Stimulated activated CD8-positive, alpha-beta memory T cell treated with anti-CD3 and anti-CD28 coated beads, Interleukin-2, amount 100 ng/mL, for 48 hours (primary cell): ENCODE data around the gene OR6B2.
"Not testable (repeated sequence)": the region's sequence is repeated elsewhere in the genome, so short reads cannot be mapped to it uniquely, and the experiment has no call there.

Experiments used
- DNase-seq, 2 donors: peaks; one replicate each; pipeline ENCODE4 v3.0.0-alpha.2; 2020; ENCODE audit warnings: low read depth in 2 of 2

Gene OR6B2

DNA sequence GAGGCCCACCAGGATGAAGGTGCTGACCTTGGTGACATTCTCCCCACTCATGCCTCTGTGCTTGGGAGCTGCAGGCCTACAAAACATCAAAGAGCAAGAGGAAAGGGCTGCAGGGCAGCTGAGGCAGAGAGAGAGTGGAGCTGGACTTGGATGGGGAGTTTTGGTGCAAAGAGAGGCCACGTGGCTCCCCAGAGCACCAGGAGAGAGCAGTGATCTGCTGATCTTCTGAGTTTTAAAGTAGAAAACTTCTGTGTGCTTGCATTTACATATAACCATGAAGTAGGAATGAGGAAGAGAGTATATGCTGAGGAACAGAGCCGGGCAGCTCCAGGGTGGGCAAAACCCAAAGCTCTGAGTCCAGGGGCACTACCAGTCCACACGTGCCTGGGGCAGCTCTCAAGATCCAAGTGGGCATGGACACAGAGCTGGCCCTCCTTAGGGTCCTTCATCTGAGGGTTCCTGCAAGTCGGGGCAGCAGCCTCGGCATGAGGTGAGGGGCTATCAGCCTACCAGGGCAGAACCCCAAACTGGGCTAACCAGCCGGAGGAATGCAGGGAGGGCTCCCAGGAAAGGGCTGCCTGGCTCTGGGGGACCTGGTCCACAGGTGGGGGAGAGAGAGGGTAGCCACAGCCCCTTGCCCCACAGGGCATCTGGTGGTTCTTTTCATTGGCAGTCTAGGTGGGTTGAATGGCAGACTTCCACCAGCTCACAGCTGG, at the start of gene OR6B2:
TSS of gene OR6B2 (minus strand) at position 51 of the 716 bp plus-strand sequence. CDS start at position 51, 0 bp downstream.
- DNase-seq: no peak

DNA sequence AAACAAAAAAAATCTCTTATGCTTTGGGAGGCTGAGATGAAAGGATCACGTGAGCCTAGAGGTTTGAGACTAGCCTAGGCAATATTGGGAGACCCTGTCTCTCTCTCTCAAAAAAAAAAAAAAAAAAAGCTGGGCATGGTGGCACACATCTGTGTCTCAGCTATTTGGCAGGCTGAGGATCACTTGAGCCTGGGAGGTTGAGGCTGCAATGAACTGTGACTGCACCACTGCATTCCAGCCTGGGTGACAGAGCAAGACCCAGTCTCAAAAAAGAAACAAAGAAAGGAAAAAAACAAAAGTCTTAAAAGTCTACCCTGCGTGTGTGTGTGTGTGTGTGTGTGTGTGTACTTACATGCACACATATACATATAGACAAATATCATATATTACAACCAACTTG, 48.4 kb upstream of the OR6B2 start:
- no peak for DNase-seq

DNA sequence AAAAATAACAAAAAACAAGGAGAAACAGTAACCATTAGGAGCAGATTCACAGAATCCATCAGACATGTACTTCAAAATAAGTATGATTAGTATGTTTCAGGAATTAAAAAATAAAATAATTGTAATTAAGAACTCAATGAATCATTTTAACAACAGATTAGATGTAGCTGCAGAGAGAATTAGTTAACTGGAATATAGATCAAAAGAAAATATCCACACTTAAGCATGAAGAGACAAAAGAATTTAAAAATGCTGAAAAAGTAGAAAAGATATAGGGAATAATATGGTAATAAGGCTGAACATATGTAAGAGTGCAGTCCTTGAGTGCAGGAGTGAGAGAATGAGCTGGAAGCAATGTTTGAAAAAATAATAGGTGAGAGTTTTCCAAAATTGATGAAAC, 47.2 kb upstream of the OR6B2 start:
- no peak for DNase-seq

DNA sequence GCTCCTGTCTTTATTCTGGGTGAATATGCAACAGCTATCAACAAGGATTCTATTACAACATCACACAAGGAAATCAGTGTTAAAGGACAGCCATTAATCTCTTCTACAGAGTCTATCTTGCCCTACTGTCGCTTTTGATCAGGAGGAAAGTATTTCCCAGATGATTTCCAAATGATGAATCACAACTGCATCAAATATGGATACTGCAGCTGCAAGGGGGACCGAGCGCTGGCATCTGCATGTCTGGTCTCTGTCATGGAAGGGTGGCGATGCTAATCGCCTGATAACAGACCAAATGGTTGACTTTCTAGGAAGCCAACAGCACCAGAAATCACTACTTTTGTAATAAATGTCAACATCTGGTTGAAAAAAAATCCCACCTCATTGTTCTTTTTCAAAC, 44.3 kb upstream of the OR6B2 start:
- no peak for DNase-seq

DNA sequence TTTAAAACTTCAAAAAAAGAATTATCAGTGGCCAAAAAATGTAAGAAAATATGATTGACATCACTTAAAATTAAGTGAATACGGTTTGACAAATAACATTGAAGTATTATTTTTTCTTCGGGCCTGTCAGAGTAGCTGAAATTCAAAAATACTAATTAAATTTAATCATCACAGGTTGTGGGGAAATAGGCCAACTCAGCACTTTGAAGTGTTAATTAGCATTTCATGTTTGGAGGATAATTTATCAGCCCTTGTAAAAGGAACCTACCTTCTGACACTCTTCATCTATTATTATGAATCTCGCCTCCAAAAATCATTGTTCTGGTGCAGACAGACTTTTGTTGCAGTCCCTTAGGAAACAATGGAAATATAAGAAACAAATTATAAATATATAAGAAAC, 40.7 kb upstream of the OR6B2 start:
- no peak for DNase-seq

DNA sequence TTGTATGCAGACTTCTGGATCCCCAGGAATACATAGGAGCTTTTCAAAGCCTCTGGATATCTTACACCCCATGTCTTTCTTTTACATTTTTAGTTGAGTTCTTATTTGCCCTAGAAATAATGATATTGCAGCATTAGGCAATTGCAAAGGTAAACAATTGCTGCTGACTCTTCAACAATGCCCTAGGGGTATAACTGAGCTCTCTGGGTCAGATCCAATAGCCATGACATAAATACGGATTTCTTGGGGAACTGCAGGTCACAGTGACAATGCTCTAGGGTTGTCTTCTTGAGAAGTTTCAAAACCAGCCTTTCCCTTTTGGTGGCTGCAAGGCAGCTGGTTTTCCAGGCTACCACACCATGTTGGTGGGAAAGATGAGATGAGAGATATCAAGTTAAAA, 39.6 kb upstream of the OR6B2 start:
- DNase-seq: no peak

DNA sequence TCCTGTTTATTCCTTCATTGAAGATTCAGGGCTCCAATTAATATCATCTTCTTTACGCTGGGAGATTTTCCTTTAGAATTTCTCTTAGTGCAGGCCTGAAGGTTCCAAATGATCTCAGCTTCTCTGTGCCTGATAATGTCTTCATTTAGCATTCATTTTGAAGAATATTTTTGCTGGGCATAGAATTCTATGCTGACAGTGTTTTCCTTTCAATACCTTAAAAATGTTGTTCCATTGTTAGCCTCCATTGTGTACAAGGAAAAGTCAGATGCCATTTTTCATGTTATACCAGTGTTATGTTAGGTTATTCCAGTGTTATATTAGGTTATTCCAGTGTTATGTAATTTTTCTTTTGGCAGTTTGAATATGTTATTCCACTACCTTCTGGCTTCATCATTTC, 38.0 kb upstream of the OR6B2 start:
- no peak for DNase-seq

DNA sequence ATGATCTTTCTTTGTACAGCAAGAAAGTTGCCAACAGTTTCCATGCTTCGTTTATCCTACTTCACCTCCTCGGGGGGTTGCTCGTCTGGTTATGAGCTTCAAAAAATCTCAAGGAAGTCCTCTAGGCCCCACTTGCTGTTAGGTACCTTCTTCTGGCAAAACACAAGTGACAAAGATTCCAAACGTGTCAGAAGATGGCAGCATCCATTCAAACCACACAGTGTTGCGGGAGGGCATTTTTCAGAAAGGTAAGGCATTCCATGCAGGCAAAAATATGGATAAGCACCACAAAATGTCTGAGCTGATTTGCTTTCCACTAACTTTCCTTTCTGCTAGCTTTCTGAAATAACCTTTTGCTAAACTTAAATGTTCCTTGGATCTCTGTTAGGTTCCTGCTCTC, 36.3 kb upstream of the OR6B2 start:
- no peak for DNase-seq

DNA sequence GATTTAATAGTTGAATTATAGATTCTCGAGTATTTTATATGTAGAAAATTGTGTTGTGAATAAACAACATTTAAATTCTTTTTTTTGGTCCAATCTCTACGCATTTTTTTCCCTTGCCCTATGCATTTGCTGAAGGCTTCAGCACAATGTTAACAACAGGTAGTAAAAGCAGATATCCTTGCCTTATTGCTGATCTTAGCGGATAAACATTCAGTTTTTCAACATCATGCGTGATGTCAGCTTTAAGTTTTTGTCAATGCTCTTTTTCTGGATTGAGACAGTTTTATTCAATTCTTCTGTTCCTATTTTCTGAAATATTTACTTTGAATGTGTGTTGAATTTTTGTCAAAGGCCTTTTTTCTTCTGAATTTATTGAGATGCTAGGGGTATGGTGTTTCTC, 34.7 kb upstream of the OR6B2 start:
- no peak for DNase-seq

DNA sequence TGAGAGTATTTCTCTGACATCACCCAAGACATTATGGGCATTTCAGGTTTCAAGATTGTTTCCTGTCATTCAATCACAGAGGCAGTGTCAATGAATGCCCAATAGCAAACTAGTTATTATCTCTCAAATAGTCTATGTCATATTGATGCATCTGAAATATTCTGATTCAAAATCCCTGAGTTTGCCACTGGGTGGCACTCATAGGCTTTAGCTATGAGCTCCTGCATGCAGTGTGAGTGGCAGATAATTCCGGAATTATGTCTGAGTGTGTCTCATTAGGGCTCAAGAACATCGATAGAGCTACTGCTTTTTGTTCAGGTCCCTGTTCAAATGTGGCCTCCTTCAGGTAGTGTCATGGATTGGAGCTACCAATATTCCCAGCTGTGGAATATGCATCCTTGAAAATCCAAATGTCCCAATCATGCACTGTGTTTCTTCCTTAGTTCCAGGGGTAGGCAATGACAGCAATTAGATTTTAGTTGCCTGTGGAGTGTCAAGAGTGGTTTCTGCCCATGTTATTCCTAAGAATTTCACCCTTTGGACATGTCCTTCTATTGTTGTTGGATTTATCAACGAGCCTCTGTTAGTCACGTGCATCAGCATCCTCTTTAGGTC, 30.9 kb upstream of the OR6B2 start:
- no peak for DNase-seq

DNA sequence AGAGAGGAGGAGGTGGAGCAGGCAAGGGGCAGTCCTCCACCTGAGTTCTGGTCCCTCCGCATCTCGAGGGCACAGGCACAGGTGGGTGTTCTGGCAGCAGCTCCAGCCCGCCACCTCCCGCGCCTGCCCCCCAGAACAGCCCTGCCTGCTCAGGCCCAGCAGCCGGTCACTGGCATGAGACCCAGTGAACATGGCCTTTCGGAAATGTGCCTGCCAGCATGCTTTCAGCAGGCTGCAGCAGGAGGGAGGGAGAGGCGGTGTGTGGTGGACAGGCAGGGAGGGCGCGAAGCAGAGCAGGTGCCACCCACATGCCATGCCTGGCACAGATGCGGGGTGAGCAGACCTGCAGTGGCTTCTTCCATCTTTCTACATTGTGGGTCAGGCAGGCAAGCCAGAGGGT, 26.4 kb upstream of the OR6B2 start:
- no peak for DNase-seq

DNA sequence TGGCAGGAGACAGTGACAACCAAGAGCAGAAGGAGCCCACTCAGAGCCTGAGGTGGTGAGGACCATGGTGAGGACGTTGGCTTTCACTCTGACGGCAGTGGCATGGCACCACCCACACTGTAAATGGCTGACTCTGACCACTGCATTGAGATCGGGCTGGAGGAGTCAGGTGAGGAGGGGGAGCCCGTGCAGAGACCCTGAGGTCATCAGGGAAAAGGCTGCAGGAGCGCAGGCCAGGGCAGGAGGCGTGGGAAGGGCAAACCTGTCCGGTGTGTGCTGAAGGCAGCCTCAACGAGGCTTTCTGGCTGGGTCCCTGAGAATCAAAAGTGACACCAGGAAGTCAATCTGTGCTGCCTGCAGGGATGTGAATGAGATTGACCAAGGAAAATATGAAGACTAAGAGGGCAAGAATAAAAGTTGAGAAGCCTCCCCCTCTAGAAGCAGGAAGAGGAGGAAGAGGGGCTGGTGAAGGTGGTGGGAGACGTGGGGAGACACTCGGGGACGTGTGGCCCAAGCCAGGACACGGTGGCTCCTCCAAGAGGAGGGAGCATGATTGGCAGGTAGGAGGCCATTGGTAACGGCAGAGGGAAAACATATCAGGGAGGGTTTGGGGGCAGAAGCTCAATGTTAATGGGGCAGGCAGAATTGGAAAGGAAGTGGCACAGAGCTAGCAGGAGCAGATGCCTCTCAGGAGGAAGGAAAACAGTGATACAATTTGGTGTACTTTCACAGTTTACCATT, 25.1 kb upstream of the OR6B2 start:
- DNase-seq: no peak

DNA sequence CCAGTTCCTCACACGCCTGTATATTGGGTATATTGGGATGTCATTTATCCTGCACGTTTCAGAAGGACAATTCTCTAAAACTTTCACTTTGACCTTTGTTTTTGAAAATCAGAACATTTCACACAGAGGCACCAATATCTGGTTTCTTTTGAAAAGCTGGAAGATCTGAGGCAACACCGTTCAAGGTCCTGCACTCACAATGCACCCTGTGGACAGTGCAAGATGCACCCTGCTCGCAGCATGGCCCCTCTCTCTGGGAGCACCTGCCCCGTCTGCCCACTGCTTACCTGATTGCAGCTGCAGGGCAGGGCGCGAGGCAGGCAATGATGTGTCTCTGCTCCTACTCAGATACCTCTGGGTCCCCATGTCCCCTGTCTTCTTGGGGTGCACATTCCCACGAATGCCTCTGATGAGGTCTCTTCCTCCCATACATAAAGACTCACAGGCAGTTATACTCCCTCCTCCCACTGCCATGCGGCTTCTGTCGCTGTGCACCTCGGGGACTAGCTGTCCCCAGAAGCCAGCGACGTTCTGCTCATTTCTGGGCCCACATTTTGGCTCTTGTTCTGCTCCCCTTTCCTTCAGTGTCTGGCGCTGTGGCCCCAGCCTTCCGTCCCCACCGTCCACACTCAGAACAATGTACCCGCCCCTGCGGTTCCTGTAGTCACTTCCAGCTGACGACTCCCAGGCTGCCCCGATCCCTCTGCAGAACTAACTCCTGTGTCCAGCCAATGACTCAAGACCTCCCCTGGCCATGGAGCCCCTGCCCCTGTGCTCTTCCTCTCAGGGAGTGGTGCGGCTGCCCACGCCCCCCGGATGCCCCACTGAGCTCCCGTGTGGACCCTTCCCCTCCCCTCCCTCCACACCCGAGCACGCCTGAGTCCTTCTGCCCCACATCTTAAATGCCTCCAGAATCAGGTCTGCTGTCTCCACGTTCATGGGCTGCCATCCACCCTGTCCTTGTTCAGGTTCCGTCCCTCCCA, 23.2 kb upstream of the OR6B2 start, which contains the start of gene OR6B3:
TSS of gene OR6B3 (minus strand) at position 349 of the 983 bp plus-strand sequence.
- no peak for DNase-seq

DNA sequence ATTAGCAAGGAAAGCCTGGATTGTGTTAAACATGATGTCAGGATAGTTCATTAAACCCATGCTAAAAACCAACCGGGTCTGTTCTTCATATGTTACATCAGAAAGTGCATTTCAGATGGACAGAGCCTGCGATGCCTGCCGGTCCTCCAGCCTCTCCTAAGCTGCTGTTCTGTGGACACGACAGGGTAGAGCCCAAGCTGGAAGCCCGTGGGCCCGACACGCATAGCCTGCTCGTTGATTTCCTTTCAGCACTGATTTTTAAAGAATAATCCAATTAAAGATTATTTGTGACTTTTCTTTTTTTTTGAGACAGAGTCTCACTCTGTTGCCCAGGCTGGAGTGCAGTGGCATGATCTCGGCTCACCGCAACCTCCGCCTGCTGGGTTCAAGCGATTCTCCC, 22.3 kb upstream of the OR6B2 start:
- no peak for DNase-seq

DNA sequence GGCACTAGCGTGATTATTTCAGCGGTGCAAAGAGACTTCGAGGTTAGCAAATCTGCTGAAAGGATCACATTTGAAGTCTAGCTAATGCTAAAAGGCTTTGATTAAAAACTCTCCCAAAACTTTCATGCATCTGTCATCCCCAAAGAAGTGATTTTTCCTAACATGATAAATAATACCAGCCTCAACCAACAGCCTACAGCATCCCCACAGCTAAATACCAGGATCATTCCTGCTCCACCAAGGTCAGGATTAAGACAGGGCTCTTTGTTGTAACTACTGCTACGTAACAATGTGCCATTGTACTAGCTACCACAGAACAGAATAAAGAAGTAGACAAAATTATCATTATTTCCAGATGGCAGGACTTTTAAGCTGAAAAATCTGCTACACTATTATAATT, 21.5 kb upstream of the OR6B2 start:
- DNase-seq: no peak

DNA sequence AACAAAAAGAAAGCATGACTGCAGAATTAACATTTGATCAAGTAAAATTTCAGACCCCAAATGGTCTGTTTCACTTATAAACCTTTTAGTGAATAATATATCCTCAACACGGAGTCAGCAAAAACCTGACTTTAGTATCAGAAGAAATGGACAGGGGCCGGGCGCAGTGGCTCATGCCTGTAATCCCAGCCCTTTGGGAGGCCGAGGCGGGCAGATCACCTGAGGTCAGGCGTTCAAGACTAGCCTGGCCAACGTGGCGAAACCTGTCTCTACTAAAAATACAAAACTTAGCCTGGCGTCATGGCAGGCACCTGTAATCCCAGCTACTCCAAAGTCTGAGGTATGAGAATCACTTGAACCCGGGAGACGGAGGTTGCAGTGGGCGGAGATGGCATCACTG, 20.0 kb upstream of the OR6B2 start:
- no peak for DNase-seq

DNA sequence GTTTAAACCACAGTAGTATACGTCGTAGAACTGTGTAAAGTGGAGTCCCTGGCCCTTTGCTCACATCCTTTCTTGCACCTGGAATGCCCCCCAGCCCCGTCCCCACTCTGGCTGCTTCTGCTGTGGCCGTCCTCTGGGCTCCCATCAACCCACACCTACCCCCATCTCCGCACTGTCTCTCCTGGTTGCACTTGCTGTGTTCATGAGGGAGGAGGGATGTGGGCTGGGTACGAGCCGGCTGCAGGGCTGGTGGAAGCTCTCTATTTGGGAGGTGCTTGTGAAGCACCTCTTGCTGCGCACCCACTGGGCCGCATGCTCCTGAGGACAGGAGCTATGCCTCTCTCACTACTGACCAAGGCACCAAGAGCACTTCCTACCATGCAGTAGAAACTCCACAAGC, 18.0 kb upstream of the OR6B2 start:
- no peak for DNase-seq

DNA sequence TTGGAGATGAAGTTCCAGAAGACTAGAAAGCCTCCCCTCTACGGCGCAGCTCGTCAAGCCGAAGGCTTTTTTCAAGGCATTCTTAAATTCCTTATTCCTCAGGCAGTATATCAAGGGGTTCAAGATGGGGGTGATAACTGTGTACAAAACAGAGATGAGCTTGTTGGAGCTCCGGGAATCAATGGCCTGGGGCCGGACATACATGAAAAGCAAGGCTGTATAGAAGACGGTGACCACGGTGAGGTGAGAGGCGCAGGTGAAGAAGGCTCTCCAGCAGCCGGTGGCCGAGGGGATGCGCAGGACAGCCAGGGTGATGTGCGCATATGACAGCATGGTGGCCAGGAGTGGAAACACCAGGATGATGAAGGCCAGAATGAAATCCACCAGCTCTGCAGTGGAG, 14.9 kb upstream of the OR6B2 start:
- no peak for DNase-seq

DNA sequence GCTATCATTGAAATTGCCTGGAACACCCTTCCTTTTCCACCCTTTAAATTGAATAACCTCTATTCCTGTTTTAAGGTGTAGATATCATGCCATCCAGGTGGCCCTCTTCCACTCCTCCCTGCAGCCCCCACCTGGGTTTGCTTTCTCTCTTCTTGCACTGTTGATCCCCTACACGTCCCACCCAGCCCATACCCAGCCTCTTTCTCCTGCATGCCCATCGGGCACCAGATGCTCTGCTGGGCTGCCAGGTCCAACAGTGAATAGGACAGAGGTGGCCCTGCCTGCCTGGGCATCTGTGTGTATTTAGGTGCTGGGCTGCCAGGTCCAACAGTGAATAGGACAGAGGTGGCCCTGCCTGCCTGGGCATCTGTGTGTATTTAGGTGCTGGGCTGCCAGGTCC, 13.9 kb upstream of the OR6B2 start:
- not testable (repeated sequence) for DNase-seq

DNA sequence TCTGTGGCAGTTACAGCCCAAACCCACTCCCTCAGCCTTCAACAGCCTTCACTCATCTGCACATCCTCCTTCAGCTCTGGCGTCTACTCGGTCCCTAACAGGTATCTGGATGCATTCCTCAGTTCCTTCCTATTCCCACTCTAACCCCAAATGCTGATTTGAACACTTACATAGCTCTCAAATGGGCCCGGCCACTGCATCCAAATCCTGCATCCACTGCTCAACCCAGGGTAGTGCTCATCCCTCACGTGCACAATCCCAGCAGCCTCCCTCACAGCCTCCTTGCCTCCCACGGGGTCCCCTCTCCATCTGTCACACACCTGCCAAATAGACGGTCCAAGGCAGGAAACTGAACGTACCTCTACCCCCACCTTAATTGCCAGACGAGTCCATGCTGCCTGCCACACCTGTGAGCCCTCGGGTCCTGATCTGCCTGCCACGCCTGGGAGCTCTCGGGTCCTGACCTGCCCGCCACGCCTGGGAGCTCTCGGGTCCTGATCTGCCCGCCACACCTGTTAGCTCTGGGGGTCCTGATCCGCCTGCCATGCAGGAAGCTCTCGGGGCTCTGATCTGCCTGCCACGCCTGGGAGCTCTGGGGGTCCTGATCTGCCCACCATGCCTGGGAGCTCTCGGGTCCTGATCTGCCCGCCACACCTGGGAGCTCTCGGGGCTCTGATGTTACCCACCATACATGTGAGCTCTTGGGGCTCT, 13.2 kb upstream of the OR6B2 start:
- no peak for DNase-seq

DNA sequence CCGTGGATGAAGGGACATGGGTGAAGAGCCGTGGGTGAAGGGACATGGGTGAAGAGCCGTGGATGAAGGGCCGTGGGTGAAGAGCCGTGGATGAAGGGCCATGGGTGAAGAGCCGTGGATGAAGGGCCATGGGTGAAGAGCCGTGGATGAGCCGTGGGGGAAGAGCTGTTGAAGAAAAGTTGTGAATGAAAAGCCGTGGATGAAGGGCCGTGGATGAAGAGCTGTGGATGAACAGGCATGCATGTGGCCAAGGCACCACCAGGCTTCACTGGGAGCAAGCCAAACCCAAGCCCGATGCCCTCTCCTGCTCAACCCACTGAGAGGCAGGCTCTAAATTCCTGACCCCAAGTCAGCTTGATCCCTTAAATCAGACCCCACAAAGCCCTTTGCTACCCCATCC, 12.5 kb upstream of the OR6B2 start:
- no peak for DNase-seq
